ENCODE results near the gene PTX4. TPM values are rescaled to one million over a fixed set of nuclear protein-coding genes. Genes with fewer than 3 reads are reported as not detected.

The PTX4 gene
- total and polyA plus RNA-seq, 2 experiments from 2014 or later = 0.30 TPM; not detected in 1

DNA sequence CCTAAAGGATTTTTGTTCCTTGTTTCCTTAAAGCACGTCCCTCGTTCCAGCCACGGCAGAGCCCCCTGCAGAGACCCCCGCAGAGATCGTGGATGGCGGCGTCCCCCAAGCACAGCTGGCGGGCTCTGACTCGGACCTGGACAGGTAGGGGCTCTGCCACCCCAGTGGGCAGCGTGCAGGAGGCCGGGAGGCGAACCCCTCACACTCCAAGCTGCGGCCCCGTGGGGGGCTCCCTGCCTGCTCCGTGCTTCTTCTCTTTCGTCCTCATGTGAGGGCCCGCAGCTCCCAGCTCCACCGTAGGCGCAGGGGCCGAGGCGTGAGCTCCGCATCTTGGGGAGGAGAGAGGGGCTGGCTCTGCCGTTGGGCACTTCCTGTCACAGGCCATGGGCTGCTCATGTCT is 12.9 kb upstream of the PTX4 start:
- Histone ChIP-seq H3K27me3 (no peaks in the 10 kb centered on the region), H3K36me3 (peaks cover 19% of the 10 kb centered on the region), H3K9me3 (ENCODE audit: low read depth) (no peaks in the 10 kb centered on the region), H3K4me3 (no peak overlapping the region), H3K4me1 (ENCODE audit: low read depth) (no peaks in the 10 kb centered on the region), H3K27ac (no peak overlapping the region)
- TF ChIP-seq CTCF (IDR thresholded peaks at IDR 0.05; ENCODE audit: low read depth, low read length) = no peak
- no peak for DNase-seq (ENCODE audit: low read depth in 1 of 2, low spot score in 1 of 2)

DNA sequence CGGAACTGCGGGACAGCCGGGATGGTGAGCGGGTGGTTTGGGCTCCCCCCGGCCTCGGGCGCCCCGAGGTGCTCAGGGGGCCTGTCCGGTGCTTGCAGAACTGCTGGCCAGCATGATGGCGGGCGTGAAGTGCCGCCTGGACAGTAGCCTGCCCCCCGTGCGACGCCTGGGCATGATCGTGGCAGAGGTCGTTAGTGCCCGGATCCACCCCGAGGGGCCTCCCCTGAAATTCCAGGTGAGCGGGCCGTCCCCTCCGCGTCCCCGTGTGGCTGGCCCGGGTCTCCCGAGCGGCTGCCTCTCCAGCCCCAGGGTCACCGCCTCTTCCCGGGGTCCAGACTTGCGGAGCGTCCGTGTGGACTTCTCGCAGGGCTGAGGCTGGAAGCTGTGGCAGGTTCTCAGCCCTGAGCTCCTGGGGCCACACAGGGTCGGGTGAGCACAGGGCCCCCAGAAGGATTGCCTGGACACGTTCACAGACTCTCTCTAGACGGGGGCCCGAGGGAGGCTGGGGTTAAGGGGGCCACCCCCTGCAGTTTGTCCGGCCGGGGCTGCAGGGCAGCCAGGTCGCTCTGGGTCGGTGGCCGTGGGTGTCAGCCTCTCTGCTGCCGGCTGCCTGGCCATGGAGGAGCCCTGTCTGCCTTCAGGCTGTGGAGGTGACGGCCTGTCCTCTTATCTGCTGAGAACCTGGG is 11.9 kb upstream of the PTX4 start:
- no peak for TF ChIP-seq CTCF (IDR thresholded peaks at IDR 0.05; ENCODE audit: low read depth, low read length)
- no peak for DNase-seq (ENCODE audit: low read depth in 1 of 2, low spot score in 1 of 2)
- no peak overlapping the region for H3K27ac ChIP-seq
- no peaks in the 10 kb centered on the region for H3K27me3 ChIP-seq
- H3K9me3 ChIP-seq (ENCODE audit: low read depth) = no peaks in the 10 kb centered on the region
- no peaks in the 10 kb centered on the region for H3K4me1 ChIP-seq (ENCODE audit: low read depth)
- H3K36me3 ChIP-seq = peaks cover 23% of the 10 kb centered on the region
- H3K4me3 ChIP-seq = no peak overlapping the region

GRCh38 chr16:1499756-1500464 is 11.2 kb upstream of the PTX4 start:
- Histone ChIP-seq H3K27me3 (no peaks in the 10 kb centered on the region), H3K9me3 (ENCODE audit: low read depth) (no peaks in the 10 kb centered on the region), H3K27ac (no peak overlapping the region), H3K4me1 (ENCODE audit: low read depth) (no peaks in the 10 kb centered on the region), H3K36me3 (peaks cover 23% of the 10 kb centered on the region), H3K4me3 (no peak overlapping the region)
- TF ChIP-seq CTCF (IDR thresholded peaks at IDR 0.05; ENCODE audit: low read depth, low read length) = no peak
- DNase-seq (ENCODE audit: low read depth in 1 of 2, low spot score in 1 of 2) = no peak

- no peak for TF ChIP-seq CTCF (IDR thresholded peaks at IDR 0.05; ENCODE audit: low read depth, low read length)
- Histone ChIP-seq H3K36me3 (peaks cover 23% of the 10 kb centered on the region), H3K4me1 (ENCODE audit: low read depth) (peaks cover 3% of the 10 kb centered on the region), H3K4me3 (no peak overlapping the region), H3K9me3 (ENCODE audit: low read depth) (no peaks in the 10 kb centered on the region), H3K27me3 (no peaks in the 10 kb centered on the region), H3K27ac (no peak overlapping the region)
- DNase-seq (ENCODE audit: low read depth in 1 of 2, low spot score in 1 of 2) = no peak
Observed at GRCh38 chr16:1498899-1499676, 10.3 kb upstream of the PTX4 start.

DNA sequence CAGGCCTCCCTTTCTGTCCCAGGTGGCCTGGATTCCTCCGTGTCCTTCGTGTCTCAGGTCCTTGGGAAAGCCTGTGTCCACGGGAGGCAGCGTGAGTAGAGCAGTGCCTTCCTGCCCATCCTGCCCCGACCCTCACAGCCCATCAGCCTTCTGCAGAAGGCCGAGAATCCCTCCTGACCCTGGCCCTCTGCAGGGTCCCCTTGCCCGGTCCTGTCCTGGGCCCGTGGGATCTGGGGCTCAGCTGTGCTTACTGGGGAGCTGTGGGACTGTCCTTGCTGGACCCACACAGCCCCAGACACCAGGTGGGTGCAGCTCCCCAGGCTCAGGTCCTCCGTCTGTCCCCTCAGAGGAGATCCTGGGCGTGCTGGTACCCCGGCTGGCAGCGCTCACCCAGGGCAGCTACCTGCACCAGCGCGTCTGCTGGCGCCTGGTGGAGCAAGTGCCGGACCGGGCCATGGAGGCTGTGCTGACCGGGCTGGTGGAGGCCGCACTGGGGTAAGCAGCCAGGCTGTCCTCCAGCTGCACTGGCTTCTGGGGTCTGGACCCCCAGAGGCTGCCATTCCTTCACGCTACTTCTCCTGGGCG is 8.4 kb upstream of the PTX4 start:
- Histone ChIP-seq H3K36me3 (peaks cover 13% of the 10 kb centered on the region), H3K9me3 (ENCODE audit: low read depth) (no peaks in the 10 kb centered on the region), H3K27me3 (no peaks in the 10 kb centered on the region), H3K4me1 (ENCODE audit: low read depth) (peaks cover 8% of the 10 kb centered on the region), H3K27ac (no peak overlapping the region), H3K4me3 (no peak overlapping the region)
- no peak for DNase-seq (ENCODE audit: low read depth in 1 of 2, low spot score in 1 of 2)
- TF ChIP-seq CTCF (IDR thresholded peaks at IDR 0.05; ENCODE audit: low read depth, low read length) = no peak
